GM19239 (cell line): ENCODE measurements around the gene ZCCHC12.
A peak's percentile ranks its signal among the peaks of the same experiment; 100 is the strongest.
"Not testable (repeated sequence)": the region's sequence is repeated elsewhere in the genome, so short reads cannot be mapped to it uniquely, and the experiment has no call there.

Source experiments
- DNase-seq: peaks from one replicate; pipeline ENCODE4 v3.0.0; 2011; ENCODE audit warnings: low spot score; ENCODE audit not compliant: insufficient read length
- FAIRE-seq: peaks from 2 replicates; lab custom pipeline; 2011; peaks lifted over from hg19 to GRCh38; lab: Jason Lieb, UNC

Gene ZCCHC12

DNA sequence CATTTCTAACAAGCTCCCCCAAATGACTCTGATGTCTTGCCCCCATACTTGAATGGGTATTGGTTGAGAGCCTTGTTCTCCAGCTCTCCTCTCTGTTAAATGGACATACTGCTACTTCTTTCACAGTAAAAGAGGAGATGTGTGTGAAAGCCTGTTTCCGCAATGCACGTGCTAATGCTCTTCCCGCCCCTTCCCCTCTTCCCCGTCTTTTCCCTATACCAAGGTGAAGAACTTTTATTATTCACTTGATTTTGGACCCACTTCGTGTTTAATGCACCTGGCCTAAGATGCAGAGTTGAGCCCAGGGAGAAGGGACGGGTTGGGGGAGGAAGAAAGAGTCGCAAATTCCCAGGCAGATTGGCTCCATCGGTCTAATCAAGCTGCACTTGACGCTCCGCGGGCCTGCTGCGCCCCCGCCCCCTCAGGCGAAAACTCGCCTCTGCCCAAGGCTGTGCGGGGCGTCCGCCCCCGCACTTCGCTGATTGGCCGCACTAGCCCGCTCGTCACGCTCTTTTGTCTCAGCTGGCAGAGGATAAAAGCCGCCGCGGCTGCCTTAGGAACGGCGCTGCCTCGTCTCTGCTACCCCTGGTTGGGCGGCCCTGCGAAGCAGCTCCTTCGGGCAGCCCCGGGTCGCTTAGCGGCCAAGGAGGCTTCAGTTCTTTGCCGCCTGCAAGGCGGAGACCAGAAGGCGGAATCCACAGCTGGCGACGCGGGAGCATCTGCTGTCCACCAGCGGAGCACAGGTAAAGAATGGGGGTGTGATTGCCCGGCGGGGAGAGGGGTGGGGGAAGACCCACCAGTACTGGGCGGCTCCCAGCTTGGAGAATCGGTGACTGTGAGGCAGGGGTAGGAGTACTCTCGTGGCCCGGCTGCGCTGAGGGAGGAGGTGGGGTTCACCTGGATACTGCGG is at the start of gene ZCCHC12:
TSS of gene ZCCHC12 (plus strand) at position 562 of the 910 bp plus-strand sequence. CDS start 1,421 bp downstream, outside the sequence.
- FAIRE-seq = peak; percentile 82
- no peak for DNase-seq

GRCh38 chrX:118779581-118779980 is 44.0 kb upstream of the ZCCHC12 start:
- DNase-seq (no peak), FAIRE-seq (no peak)

DNA sequence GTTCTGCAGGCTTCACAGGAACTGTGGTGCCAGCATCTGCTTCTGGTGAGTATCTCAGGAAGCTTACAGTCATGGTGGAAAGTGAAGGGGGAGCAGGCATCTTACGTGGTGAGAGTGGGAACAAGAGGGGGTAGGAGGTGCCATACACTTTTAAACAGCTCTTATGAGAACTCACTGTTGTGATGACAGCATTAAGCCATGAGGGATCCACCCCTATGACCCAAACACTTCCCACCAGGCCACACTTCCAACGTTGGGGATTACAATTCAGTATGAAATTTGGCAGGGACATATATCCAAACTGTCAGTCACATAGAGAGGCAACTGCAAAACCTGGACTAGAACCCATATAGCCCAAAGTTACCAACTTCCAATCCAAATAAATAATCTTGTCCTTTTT is 43.1 kb upstream of the ZCCHC12 start:
- DNase-seq (no peak), FAIRE-seq (no peak)

GRCh38 chrX:118780911-118781310 is 42.7 kb upstream of the ZCCHC12 start:
- no peak for FAIRE-seq

GRCh38 chrX:118795528-118796280 is 27.9 kb upstream of the ZCCHC12 start:
- DNase-seq (no peak), FAIRE-seq (no peak)

More at GRCh38 chrX:118780911-118781310, 42.7 kb upstream of the ZCCHC12 start:
- no peak for DNase-seq

- FAIRE-seq = no peak
- DNase-seq = no peak
These were observed 20.8 kb upstream of the ZCCHC12 start for GRCh38 chrX:118802857-118803256.

DNA sequence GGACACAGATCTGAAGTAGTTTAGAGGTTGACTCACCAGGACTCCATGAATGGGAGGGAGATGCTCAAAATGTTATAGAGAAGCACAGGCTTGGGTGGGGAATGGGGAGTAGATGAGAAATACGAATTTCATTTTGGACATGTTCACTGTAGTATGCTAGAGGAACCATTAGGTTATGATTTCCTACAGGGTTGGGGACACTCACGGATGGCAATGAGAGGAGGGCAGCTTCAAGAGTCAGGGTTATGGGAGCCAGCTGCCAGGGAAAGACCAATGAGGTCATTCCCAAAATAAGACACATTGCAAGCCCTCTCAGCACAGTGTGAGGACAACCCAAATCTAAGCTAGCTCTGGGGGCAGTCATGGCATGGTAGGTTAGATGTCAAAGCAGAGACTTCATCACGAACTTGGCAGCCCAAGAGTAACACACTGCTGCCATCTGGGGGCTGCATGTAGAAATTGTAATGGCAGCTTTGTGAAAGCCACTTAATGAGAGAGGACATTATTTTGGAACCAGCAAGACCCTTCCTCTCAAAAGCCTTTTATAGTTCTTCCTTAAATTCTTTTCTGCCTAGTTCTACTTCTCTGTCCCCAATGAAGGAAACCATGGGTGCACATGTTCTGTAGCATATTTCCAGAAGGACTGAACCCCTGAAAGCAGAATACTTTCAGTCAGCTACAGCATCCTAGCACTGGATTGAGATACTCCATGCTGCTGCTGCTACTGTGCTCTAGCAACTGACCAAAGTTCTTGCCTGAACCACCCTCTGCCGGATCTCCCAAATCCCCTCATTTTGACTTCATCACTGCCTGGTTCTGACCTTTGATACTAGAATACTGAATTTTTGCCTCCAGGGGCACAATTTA is 16.2 kb upstream of the ZCCHC12 start:
- FAIRE-seq (peak; percentile 74), DNase-seq (no peak)

- not testable (repeated sequence) for FAIRE-seq, DNase-seq
These were observed 6.4 kb upstream of the ZCCHC12 start for GRCh38 chrX:118817257-118817656.

- DNase-seq = no peak
- no peak for FAIRE-seq
These were observed 628 bp downstream of the ZCCHC12 start for GRCh38 chrX:118824173-118824730.

GRCh38 chrX:118825227-118825626 is 1.6 kb downstream of the ZCCHC12 start:
- DNase-seq (no peak), FAIRE-seq (no peak)

- DNase-seq (peak; percentile 36), FAIRE-seq (no peak)
These were observed 15.8 kb downstream of the ZCCHC12 start for GRCh38 chrX:118839334-118839958.

- no peak for DNase-seq
- FAIRE-seq = peak; percentile 74
These were observed 24.1 kb downstream of the ZCCHC12 start for GRCh38 chrX:118847676-118848075.

- FAIRE-seq (no peak), DNase-seq (no peak)
These were observed 30.0 kb downstream of the ZCCHC12 start for GRCh38 chrX:118853596-118853995.

- no peak for DNase-seq
- no peak for FAIRE-seq
These were observed 32.2 kb downstream of the ZCCHC12 start for GRCh38 chrX:118855681-118856310.

DNA sequence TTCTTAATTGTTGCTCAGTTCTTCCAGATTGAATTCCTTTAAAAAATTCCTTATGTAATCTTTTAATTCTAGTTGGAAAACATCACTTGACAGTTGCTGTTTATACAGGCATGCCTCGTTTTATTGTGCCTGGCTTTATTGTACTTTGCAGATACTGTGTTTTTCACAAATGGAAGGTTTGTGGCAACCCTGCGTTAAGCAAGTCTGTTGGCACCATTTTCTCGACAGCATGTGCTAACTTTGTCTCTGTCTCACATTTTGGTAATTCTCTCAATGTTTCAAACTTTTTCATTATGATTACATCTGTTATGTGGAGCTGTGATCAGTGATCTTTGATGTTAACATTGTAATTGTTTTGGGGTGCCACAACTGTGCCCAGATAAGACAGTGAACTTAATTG is 33.4 kb downstream of the ZCCHC12 start:
- no peak for FAIRE-seq
- no peak for DNase-seq

DNA sequence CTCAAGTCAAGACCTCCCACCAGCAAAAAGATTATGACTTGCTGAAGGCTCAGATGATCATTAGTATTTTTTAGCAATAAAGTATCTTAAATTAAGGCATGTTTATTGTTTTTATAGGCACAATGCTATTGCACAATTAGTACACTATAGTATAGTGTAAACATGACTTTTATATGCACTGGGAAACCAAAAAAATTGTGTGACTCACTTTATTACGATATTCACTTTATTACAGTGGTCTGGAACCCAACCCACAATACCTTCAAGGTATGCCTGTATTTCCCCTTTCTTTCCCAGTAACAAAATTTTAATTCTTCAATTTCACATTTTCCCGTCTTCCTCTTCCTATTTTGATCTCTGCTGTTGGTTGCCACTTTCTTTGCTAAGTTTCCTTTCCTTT is 37.7 kb downstream of the ZCCHC12 start:
- DNase-seq = no peak
- FAIRE-seq = no peak

DNA sequence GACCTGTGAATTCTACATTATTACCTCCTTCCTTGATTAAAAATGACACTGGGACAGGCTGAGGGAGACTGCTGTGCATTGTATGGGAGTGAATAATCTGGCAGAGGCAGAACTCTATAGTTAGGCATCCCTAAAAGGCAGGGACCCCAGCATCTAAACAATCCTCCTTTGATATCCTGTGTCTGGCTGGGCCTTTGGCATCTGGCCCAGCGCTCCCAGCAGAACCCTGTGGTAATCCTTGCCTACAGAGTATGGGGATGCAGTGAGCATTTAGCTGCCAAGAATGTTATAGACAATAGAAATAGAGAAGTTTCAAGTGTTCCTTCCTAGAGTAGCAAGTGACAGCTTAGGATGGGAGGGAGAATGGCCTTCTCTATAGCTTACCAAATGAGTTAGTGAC is 38.5 kb downstream of the ZCCHC12 start:
- FAIRE-seq = no peak
- DNase-seq = no peak

- FAIRE-seq (no peak), DNase-seq (no peak)
These were observed 39.4 kb downstream of the ZCCHC12 start for GRCh38 chrX:118862979-118863378.

DNA sequence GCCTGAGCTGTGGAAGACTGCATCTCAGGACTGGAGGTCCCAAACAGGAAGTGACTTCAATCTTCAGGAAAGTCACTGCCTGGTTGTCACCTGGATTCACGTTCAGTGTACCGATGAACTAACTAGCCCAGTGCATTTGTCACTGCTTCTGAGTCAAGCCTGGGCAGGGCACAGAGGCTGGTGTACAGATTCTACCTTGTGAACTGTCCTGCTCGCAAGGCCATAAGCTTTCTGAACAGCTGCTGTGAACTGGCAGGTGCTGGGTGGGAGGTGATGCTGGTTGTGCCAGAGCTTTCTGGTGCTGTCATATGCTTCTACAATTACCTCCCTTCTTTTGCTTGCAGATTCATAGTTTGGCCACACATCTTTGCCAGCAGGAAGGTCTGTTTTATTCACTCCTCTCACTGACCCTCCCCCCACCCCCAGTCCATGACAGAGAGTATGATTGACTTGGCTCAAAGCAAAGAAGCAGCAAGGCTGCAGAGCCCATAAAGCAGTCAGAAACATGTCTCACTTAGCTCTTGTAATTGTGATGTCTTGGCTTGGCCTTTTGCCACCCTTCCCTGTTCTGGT is 40.5 kb downstream of the ZCCHC12 start:
- DNase-seq (no peak), FAIRE-seq (no peak)
